Muscle of back (tissue), 13 donors: Measurements from ENCODE around the gene BDP1. TPM values are rescaled to one million over a fixed set of nuclear protein-coding genes. Genes with fewer than 3 reads are reported as not detected.
A peak's percentile ranks its signal among the peaks of the same experiment; 100 is the strongest.
"Not testable (repeated sequence)": the region's sequence is repeated elsewhere in the genome, so short reads cannot be mapped to it uniquely, and the experiment has no call there.

Experiments used
- DNase-seq, 3 donors: peaks; one replicate each; pipeline versions ENCODE4 v3.0.0 to v3.0.0-alpha.2; 2013
- long read RNA-seq, 9 donors: transcript quantifications; one replicate each; lab custom pipeline, GENCODE V29; 2026
- polyA plus RNA-seq, 10 donors: library from polyadenylated mRNA; unstranded; fragments of 120-200 nt; gene quantifications; one replicate each; pipeline ENCODE4 v1.2.1, GENCODE V29; 2013; ENCODE audit not compliant: insufficient read length in 10 of 10

The BDP1 gene
- 10 to 100 TPM; 21.0 to 34.6 (median 27.8) TPM for polyA plus RNA-seq
- long read RNA-seq, donor 1, partial matches to known transcripts: 0 of 3 reads
- long read RNA-seq, donor 1, other reads (novel, unspliced or antisense): 0 of 3 reads
- long read RNA-seq, donor 2: 0 reads
- long read RNA-seq, donor 3: 0 reads
- long read RNA-seq, donor 4, partial matches to known transcripts: 0 of 1 reads
- long read RNA-seq, donor 4, other reads (novel, unspliced or antisense): 0 of 1 reads
- long read RNA-seq, donor 5, partial matches to known transcripts: 18 of 19 reads
- long read RNA-seq, donor 5, other reads (novel, unspliced or antisense): 0 of 19 reads
- long read RNA-seq, donor 6, partial matches to known transcripts: 7 of 10 reads
- long read RNA-seq, donor 6, other reads (novel, unspliced or antisense): 0 of 10 reads
- long read RNA-seq, donor 7, partial matches to known transcripts: 0 of 1 reads
- long read RNA-seq, donor 7, other reads (novel, unspliced or antisense): 0 of 1 reads
- long read RNA-seq, donor 8, partial matches to known transcripts: 0 of 1 reads
- long read RNA-seq, donor 8, other reads (novel, unspliced or antisense): 0 of 1 reads
- long read RNA-seq, donor 9: 0 reads

GRCh38 chr5:71455427-71456361 is at the start of gene BDP1:
BDP1 (plus strand) TSS chr5:71455651; CDS start chr5:71455878, 227 bp downstream.
- DNase-seq: peak; percentile 95 to 99 (median 98)

- not testable (repeated sequence) for DNase-seq
These were observed 45.4 kb upstream of the BDP1 start for GRCh38 chr5:71410088-71410487.

GRCh38 chr5:71415626-71416025 is 39.8 kb upstream of the BDP1 start:
- not testable (repeated sequence) for DNase-seq

- not testable (repeated sequence) for DNase-seq
These were observed 37.4 kb upstream of the BDP1 start for GRCh38 chr5:71418026-71418425.

GRCh38 chr5:71421278-71421677 is 34.2 kb upstream of the BDP1 start:
- DNase-seq: not testable (repeated sequence)

DNA sequence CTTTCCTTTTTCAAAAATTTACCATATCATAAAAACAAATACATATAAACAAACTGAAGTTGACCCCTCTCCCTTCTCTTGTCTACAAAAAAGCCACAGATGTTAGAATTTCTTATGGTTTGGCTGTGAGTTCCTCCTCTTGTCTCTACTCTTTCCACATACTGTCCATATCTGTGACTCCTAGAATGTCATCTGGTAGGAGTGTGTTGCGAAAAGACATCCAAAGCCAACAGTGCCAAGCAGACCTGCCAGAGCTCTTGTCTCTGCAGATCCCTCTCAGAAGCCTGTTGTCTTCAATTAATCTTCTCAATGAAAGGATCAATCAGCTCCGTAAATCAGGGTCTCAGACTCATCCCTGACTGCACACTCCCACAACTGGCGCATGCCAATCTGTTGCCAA is 31.6 kb upstream of the BDP1 start:
- DNase-seq: not testable (repeated sequence)

GRCh38 chr5:71426686-71427474 is 28.6 kb upstream of the BDP1 start:
- DNase-seq: not testable (repeated sequence)

- not testable (repeated sequence) for DNase-seq
These were observed 23.0 kb upstream of the BDP1 start for GRCh38 chr5:71432410-71432809.

- DNase-seq: not testable (repeated sequence)
These were observed 20.6 kb upstream of the BDP1 start for GRCh38 chr5:71434825-71435224.

GRCh38 chr5:71441564-71441963 is 13.9 kb upstream of the BDP1 start:
- DNase-seq: not testable (repeated sequence)

DNA sequence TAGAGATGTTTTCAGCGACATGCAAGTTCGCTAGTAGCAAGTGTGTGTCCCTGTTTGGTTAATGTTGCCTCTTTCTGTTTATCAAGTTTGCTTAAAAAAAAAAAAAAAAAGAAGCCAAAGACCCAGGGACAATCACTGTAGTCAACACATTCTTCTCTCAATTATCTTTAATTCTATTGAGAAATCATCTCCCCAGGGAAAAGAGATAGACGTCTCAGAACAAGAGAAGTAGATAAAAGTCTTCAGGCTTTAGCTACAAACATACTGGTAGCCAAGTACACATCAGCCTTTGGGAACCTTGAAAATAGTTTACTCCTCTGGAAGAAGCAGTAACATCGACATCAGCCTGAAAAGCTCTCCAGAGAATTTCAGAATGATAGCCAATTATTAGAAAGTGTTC is 11.6 kb upstream of the BDP1 start:
- DNase-seq: not testable (repeated sequence)

- peak in 1 of 3 donors; percentile 3 for DNase-seq
These were observed 10.4 kb upstream of the BDP1 start for GRCh38 chr5:71445015-71445414.

DNA sequence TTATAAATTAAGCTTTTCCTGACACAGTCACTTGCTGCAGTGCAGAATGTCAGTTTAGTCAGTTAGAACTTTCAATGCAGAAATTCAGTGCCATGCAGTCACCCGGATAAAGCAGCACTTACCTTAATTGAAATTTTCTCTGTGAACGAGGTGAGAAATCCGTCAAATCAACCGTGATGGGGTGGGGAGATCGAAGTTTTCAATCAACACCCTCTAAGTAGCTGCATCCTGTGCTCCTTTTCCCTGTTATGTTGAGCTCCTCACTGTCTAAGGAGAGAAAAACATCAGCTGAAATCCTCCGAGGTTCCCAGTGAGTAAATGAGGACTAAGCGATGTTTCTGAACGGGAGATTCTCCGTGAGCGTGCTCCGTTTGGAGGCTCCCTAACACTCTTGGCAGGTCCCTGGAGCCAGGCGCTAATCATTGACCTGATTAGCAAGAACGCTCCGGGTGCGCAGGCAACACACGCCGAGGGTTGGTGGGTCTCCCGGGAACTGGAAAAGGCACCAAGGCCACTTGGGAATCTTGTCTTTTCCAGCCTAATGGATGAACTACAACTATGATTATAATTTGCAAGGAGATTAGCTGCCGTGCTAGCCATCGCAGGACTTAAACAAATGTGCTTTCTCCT is 9.8 kb upstream of the BDP1 start:
- peak in 1 of 3 donors; percentile 6 for DNase-seq

DNA sequence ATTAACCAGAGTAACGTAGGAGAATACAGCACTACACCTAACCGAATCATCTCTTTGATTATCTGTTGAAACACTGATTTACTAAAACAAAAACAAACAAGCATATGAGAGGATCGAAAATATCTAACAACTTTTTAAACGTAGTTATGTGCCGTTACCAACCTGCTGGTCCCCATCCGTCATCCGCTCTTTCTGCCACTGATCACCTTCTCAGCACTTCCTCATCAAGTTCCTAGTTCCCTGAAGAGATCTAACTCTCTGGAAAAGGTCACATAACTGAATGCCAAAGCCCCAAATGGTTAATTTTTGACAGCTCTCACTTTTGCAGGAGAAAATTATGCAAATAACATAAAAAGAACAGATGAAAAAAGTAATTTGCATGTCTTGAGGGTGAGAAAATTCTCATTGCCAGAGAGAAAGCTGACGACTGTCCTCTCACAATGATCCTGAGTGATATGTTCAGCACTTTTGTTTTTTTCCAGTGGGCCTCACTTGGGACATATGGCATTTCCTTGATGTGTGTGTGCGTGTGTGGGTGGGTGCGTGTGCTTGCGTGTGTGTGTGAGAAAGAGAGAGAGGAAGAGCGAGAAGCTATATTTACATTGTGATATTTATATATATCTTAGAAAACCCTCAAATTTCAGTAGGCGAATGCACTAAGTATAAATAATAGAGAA is 8.8 kb upstream of the BDP1 start:
- DNase-seq: peak in 1 of 3 donors; percentile 11

- peak in 1 of 3 donors; percentile 32 for DNase-seq
These were observed 8.1 kb upstream of the BDP1 start for GRCh38 chr5:71447218-71447808.

DNA sequence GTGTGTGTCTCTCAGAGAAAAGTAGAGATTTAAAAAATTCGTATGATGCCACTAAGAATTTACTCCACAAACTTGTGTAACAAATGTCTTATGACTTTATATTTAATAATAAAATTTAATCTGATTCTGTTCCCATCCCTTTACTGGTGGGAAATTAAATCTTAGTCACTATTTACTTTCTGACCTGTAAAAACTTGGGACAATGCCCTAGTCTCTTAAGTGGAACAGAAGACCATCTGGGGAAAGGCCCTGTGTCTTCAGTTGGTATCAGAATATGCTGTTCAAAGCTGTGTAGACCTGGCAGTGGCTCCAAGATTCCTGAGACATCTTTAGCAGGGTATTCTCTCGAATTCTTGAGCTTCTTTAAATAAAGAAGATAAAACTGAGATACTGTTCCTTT is 2.6 kb upstream of the BDP1 start:
- DNase-seq: no peak

DNA sequence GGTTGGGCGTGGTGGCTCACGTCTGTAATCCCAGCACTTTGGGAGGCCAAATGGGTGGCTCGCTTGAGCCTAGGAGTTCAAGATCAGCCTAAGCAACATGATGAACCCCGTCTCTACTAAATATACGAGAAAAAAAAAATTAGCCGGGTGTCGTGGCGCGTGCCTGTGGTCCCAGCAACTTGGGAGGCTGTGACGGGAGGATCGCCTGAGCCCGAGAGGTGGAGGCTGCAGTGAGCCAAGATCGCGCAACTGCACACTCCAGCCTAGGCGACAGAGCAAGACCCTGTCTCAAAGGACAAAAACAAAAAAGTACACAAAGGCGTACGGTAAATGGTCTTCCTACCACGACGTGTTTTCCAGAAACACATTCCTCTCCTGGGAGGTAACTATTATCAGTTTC is 538 bp upstream of the BDP1 start:
- no peak for DNase-seq

DNA sequence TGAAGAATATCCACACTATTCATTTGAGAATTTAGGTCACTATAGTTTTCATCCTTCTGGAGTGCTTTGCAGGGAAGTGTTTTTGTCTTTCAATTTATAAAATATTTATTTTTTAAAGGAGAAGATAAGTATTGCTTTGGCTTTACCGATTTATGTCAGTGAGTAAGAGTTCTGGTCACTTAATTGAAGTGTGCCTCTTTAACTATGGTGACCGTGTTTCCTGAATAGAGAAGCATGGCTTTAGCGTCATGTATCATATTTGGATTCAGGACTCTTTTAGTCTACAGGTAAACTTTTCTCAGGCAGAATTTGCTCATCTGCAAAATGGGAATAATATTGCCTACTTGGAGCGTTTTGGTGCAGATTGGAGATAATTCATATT is 902 bp downstream of the BDP1 start:
- DNase-seq: no peak

DNA sequence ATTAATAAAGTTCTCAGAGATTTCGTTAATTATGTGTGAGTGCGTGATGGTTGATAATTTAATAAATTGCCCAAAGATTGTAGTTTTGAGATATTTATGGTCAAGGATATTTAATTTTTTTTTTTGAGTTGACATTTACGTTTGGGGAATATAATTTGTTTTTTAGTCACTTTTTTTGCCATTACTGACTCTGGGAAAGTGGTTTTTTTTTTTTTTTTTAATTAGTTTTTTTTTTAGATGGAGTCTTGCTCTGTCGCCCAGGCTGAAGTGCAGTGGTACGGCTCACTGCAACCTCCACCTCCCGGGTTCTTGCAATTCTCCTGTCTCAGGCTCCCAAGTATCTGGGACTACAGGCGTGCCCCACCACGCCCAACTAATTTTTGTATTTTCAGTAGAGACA is 1.7 kb downstream of the BDP1 start:
- no peak for DNase-seq

- no peak for DNase-seq
These were observed 5.2 kb downstream of the BDP1 start for GRCh38 chr5:71460693-71461092.
